Loucy (cell line): ENCODE data around the gene RNU6-1.

Source experiments
- CTCF ChIP-seq: fragments of 200-600 bp; sonication (generic); conservative IDR thresholded peaks from 2 replicates; pipeline ENCODE4 v1.5.1; 2014; ENCODE audit warnings: mild to moderate bottlenecking, antibody characterized with exemption, low read length
- EZH2phosphoT487 ChIP-seq: fragments of 200-600 bp; IDR thresholded peaks from 2 replicates; pipeline ENCODE4 v1.6.1; 2018; ENCODE audit warnings: antibody characterized with exemption, mild to moderate bottlenecking, moderate library complexity, borderline replicate concordance

- TF ChIP-seq CTCF (no peak), EZH2phosphoT487 (no peak)
Observed at GRCh38 chr15:67843092-67843501, 3.3 kb upstream of the RNU6-1 start.
